SU-DHL-6 (cell line): ENCODE measurements around the gene CDX4.
"Not testable (repeated sequence)": the region's sequence is repeated elsewhere in the genome, so short reads cannot be mapped to it uniquely, and the experiment has no call there.

ENCODE experiments used
- H2AFZ ChIP-seq: fragments of 200-600 bp; sonication (generic); 2 replicates; pipeline ENCODE4 v1.6.1; 2014; ENCODE audit warnings: low read depth, mild to moderate bottlenecking, moderate library complexity, mixed read lengths, antibody characterized with exemption, low read length; ENCODE audit not compliant: severe bottlenecking
- H3F3A ChIP-seq: fragments of 200-600 bp; shearing (Covaris generic); 2 replicates; pipeline ENCODE4 v1.6.0; 2016; ENCODE audit warnings: antibody characterized with exemption, mild to moderate bottlenecking; ENCODE audit not compliant: insufficient read depth
- H3K27ac ChIP-seq: fragments of 200-600 bp; sonication (generic); 2 replicates; pipeline ENCODE4 v1.5.1; 2016; ENCODE audit warnings: low read depth, mild to moderate bottlenecking, low read length, moderate library complexity, mixed read lengths
- H3K27me3 ChIP-seq: fragments of 200-600 bp; sonication (generic), shearing (Covaris generic); 2 replicates; pipeline ENCODE4 v1.6.0; 2014; ENCODE audit warnings: mild to moderate bottlenecking, low read length
- H3K36me3 ChIP-seq: fragments of 200-600 bp; sonication (generic); 2 replicates; pipeline ENCODE4 v1.6.1; 2014; ENCODE audit warnings: mild to moderate bottlenecking, low read length, mixed read lengths
- H3K4me2 ChIP-seq: fragments of 300-600, 200-600 bp; shearing (Covaris generic), sonication (generic); 2 replicates; pipeline ENCODE4 v1.6.0; 2014; ENCODE audit warnings: low read length, low read depth, mild to moderate bottlenecking; ENCODE audit not compliant: poor library complexity, severe bottlenecking
- H3K4me3 ChIP-seq: fragments of 200-600 bp; sonication (generic); 2 replicates; pipeline ENCODE4 v1.5.1; 2014; ENCODE audit warnings: antibody characterized with exemption, low read length, mild to moderate bottlenecking, mixed read lengths; ENCODE audit not compliant: insufficient read depth, poor library complexity, severe bottlenecking
- H3K79me2 ChIP-seq: fragments of 200-600 bp; sonication (generic); 2 replicates; pipeline ENCODE4 v1.6.1; 2014; ENCODE audit warnings: mild to moderate bottlenecking, low read length, moderate library complexity; ENCODE audit not compliant: insufficient read depth
- H3K9ac ChIP-seq: fragments of 200-600 bp; sonication (generic); 2 replicates; pipeline ENCODE4 v1.7.0; 2014; ENCODE audit warnings: mild to moderate bottlenecking, low read length
- H3K9me2 ChIP-seq: fragments of 200-600 bp; sonication (generic); replicated peaks from 2 replicates; pipeline ENCODE4 v1.6.1; 2014; ENCODE audit warnings: low read length; ENCODE audit not compliant: insufficient read depth
- H3K9me3 ChIP-seq: fragments of 200-600 bp; sonication (generic); 2 replicates; pipeline ENCODE4 v1.6.1; 2014; ENCODE audit warnings: low read length, mixed read lengths; ENCODE audit not compliant: insufficient read depth
- H4K20me1 ChIP-seq: fragments of 200-600 bp; sonication (generic); 2 replicates; pipeline ENCODE4 v1.6.1; 2014; ENCODE audit warnings: low read depth, mild to moderate bottlenecking, antibody characterized with exemption, low read length, moderate library complexity, mixed read lengths
- CTCF ChIP-seq: fragments of 200-600 bp; sonication (generic); IDR thresholded peaks from one replicate; pipeline ENCODE4 v1.5.1; 2017; ENCODE audit warnings: antibody characterized with exemption, mild to moderate bottlenecking, low read length, moderate library complexity; ENCODE audit not compliant: insufficient read depth, poor library complexity, severe bottlenecking
- EZH2phosphoT487 ChIP-seq: fragments of 200-600 bp; sonication (generic), shearing (Covaris generic); conservative IDR thresholded peaks from 2 replicates; pipeline ENCODE4 v1.6.1; 2018; ENCODE audit warnings: mild to moderate bottlenecking, antibody characterized with exemption, low read length, moderate library complexity, mixed read lengths

Gene CDX4

GRCh38 chrX:73468376-73468775 lies 21.5 kb downstream of the CDX4 start:
- no peaks in the 10 kb centered on the region for H3F3A ChIP-seq
- no peak overlapping the region for H3K4me2 ChIP-seq
- H3K4me3 ChIP-seq = no peak overlapping the region
- no peaks in the 10 kb centered on the region for H3K9me3 ChIP-seq
- H3K9ac ChIP-seq = no peak overlapping the region
- H3K27me3 ChIP-seq = no peaks in the 10 kb centered on the region
- no peaks in the 10 kb centered on the region for H3K79me2 ChIP-seq
- no peaks in the 10 kb centered on the region for H4K20me1 ChIP-seq
- H3K9me2 ChIP-seq = no peaks in the 10 kb centered on the region
- TF ChIP-seq EZH2phosphoT487 (no peak), CTCF (no peak)
- H3K27ac ChIP-seq = no peak overlapping the region
- H2AFZ ChIP-seq = no peak overlapping the region
- no peaks in the 10 kb centered on the region for H3K36me3 ChIP-seq

- no peaks in the 10 kb centered on the region for H3F3A ChIP-seq
- no peaks in the 10 kb centered on the region for H3K27me3 ChIP-seq
- no peak overlapping the region for H3K27ac ChIP-seq
- no peak overlapping the region for H3K4me2 ChIP-seq
- no peak overlapping the region for H3K9ac ChIP-seq
- no peaks in the 10 kb centered on the region for H3K79me2 ChIP-seq
- H3K9me3 ChIP-seq = no peaks in the 10 kb centered on the region
- no peak for TF ChIP-seq EZH2phosphoT487
- TF ChIP-seq CTCF = no peak
- H4K20me1 ChIP-seq = no peaks in the 10 kb centered on the region
- H3K4me3 ChIP-seq = no peak overlapping the region
- no peaks in the 10 kb centered on the region for H3K9me2 ChIP-seq
- no peak overlapping the region for H2AFZ ChIP-seq
- no peaks in the 10 kb centered on the region for H3K36me3 ChIP-seq
These were observed 32.1 kb downstream of the CDX4 start for GRCh38 chrX:73478961-73479360.

- Histone ChIP-seq H4K20me1 (no peaks in the 10 kb centered on the region), H3K9ac (no peak overlapping the region), H3F3A (no peaks in the 10 kb centered on the region), H3K27me3 (no peaks in the 10 kb centered on the region), H3K4me3 (no peak overlapping the region), H2AFZ (no peak overlapping the region), H3K36me3 (no peaks in the 10 kb centered on the region), H3K4me2 (no peak overlapping the region), H3K79me2 (no peaks in the 10 kb centered on the region), H3K9me3 (no peaks in the 10 kb centered on the region), H3K9me2 (no peaks in the 10 kb centered on the region), H3K27ac (no peak overlapping the region)
- TF ChIP-seq EZH2phosphoT487 (no peak), CTCF (no peak)
These were observed 34.7 kb downstream of the CDX4 start for GRCh38 chrX:73481521-73481920.

GRCh38 chrX:73490661-73491060 lies 43.8 kb downstream of the CDX4 start:
- Histone ChIP-seq H3K9me2 (no peaks in the 10 kb centered on the region), H3K27ac (no peak overlapping the region), H2AFZ (no peak overlapping the region), H3K79me2 (no peaks in the 10 kb centered on the region), H3K36me3 (no peaks in the 10 kb centered on the region), H3K27me3 (no peaks in the 10 kb centered on the region), H3K4me2 (no peak overlapping the region), H4K20me1 (no peaks in the 10 kb centered on the region), H3K9ac (no peak overlapping the region), H3K9me3 (no peaks in the 10 kb centered on the region), H3F3A (no peaks in the 10 kb centered on the region), H3K4me3 (no peak overlapping the region)
- TF ChIP-seq EZH2phosphoT487 = no peak
- TF ChIP-seq CTCF = no peak

- H3K79me2 ChIP-seq, H4K20me1 ChIP-seq, H3K9ac ChIP-seq, H3K36me3 ChIP-seq, H3K27ac ChIP-seq, H3F3A ChIP-seq, H3K9me2 ChIP-seq, H3K27me3 ChIP-seq, H3K4me2 ChIP-seq, H3K9me3 ChIP-seq, H2AFZ ChIP-seq, H3K4me3 ChIP-seq: not testable (repeated sequence)
These were observed 45.3 kb downstream of the CDX4 start for GRCh38 chrX:73492178-73492577.
